ENCODE data around the gene DNAJA2. TPM values are rescaled to one million over a fixed set of nuclear protein-coding genes. Genes with fewer than 3 reads are reported as not detected.
A peak's percentile ranks its signal among the peaks of the same experiment; 100 is the strongest.

The DNAJA2 gene
- total RNA-seq, 2 experiments from 2014 or later, result 43.3 to 61.6 TPM

GRCh38 chr16:46974352-46974751, 878 bp upstream of the DNAJA2 start:
- H3K79me2 ChIP-seq (ENCODE audit: insufficient read depth, low read depth, low read length), result peaks cover 47% of the 10 kb centered on the region

GRCh38 chr16:46973996-46974324, 486 bp upstream of the DNAJA2 start:
- peaks cover 51% of the 10 kb centered on the region for H3K79me2 ChIP-seq (ENCODE audit: insufficient read depth, low read depth, low read length)
- peak overlapping the region; percentile 87 for H3K4me3 ChIP-seq (ENCODE audit: low read depth, low read length, poor library complexity, severe bottlenecking)
- no peak for DNase-seq (ENCODE audit: low spot score)
- no peaks in the 10 kb centered on the region for H3K9me3 ChIP-seq (ENCODE audit: low read length)
- BruUV-seq (replicated peaks), result TSS peak; percentile 96
- peak overlapping the region; percentile 38; the same call in 1 of the 2 replicates for H2AFZ ChIP-seq (ENCODE audit: low read length)
- CTCF ChIA-PET (ENCODE audit: unreplicated experiment), result interaction anchor here (0.7 kb wide), 1 partner anchor 10 kb away, joined by 3 read pairs; no protein-coding TSS in a partner anchor
- H3K27ac ChIP-seq (ENCODE audit: low read depth, low read length, poor library complexity, severe bottlenecking), result peak overlapping the region; percentile 80
- no peaks in the 10 kb centered on the region for H3K9me2 ChIP-seq (ENCODE audit: insufficient read depth, low read length)
- peak overlapping the region; percentile 91 for H3K4me2 ChIP-seq (ENCODE audit: low read length)
- peaks cover 20% of the 10 kb centered on the region for H4K20me1 ChIP-seq (ENCODE audit: insufficient read depth, low read length)
- H3K36me3 ChIP-seq (ENCODE audit: insufficient read depth, low read length), result peaks cover 36% of the 10 kb centered on the region
- no peak for TF ChIP-seq EZH2phosphoT487 (IDR thresholded peaks at IDR 0.05; ENCODE audit: borderline replicate concordance, low read depth, low read length)
- TF ChIP-seq CTCF (conservative IDR thresholded peaks at IDR 0.05; ENCODE audit: low read length), result no peak
- peaks cover 43% of the 10 kb centered on the region for H3K4me1 ChIP-seq (ENCODE audit: insufficient read depth, low read length, poor library complexity, severe bottlenecking)
- POLR2A ChIA-PET, result interaction anchor here (0.7 to 3.2 kb wide), 8 partner anchors 10 to 326 kb away, joined by 3 to 11 read pairs (median 3); no protein-coding TSS in a partner anchor
- intact Hi-C loops (cut with micrococcal nuclease; ENCODE audit: unreplicated experiment), result loop anchor here (2.0 to 10.0 kb wide), 4 partner anchors 45 to 521 kb away; no protein-coding TSS in a partner anchor

More at GRCh38 chr16:46974352-46974751, 878 bp upstream of the DNAJA2 start:
- H3K4me1 ChIP-seq (ENCODE audit: insufficient read depth, low read length, poor library complexity, severe bottlenecking), result peaks cover 43% of the 10 kb centered on the region
- intact Hi-C loops (cut with micrococcal nuclease; ENCODE audit: unreplicated experiment), result loop anchor here (5.0 to 10.0 kb wide), 3 partner anchors 63 to 520 kb away; no protein-coding TSS in a partner anchor
- H3K9me3 ChIP-seq (ENCODE audit: low read length), result no peaks in the 10 kb centered on the region
- peak overlapping the region; percentile 80 for H3K27ac ChIP-seq (ENCODE audit: low read depth, low read length, poor library complexity, severe bottlenecking)
- ChIA-PET POLR2A (interaction anchor here (0.6 to 3.2 kb wide), 7 partner anchors 9 to 327 kb away, joined by 3 to 11 read pairs (median 3); no protein-coding TSS in a partner anchor), CTCF (ENCODE audit: unreplicated experiment) (interaction anchor here (0.7 to 0.9 kb wide), 2 partner anchors 9 to 48 kb away, joined by 3 to 4 read pairs; no protein-coding TSS in a partner anchor)
- H2AFZ ChIP-seq (ENCODE audit: low read length), result peak overlapping the region; percentile 38; the same call in 1 of the 2 replicates
- H3K9me2 ChIP-seq (ENCODE audit: insufficient read depth, low read length), result no peaks in the 10 kb centered on the region
- H4K20me1 ChIP-seq (ENCODE audit: insufficient read depth, low read length), result peaks cover 16% of the 10 kb centered on the region
- H3K4me3 ChIP-seq (ENCODE audit: low read depth, low read length, poor library complexity, severe bottlenecking), result peak overlapping the region; percentile 87
- BruUV-seq (replicated peaks), result no TSS peak
- DNase-seq (ENCODE audit: low spot score), result peak; percentile 70
- 0 out of 2 replicates have a peak, but pooled peaks have one; percentile 20 for TF ChIP-seq CTCF (conservative IDR thresholded peaks at IDR 0.05; ENCODE audit: low read length)
- TF ChIP-seq EZH2phosphoT487 (IDR thresholded peaks at IDR 0.05; ENCODE audit: borderline replicate concordance, low read depth, low read length), result no peak
- H3K4me2 ChIP-seq (ENCODE audit: low read length), result peak overlapping the region; percentile 91
- H3K36me3 ChIP-seq (ENCODE audit: insufficient read depth, low read length), result peaks cover 32% of the 10 kb centered on the region
